Suppressor macrophage treated with lipopolysaccharide for 4 hours (primary cell): ENCODE data around the gene RPL18.
A peak's percentile ranks its signal among the peaks of the same experiment; 100 is the strongest.
"Not testable (repeated sequence)": the region's sequence is repeated elsewhere in the genome, so short reads cannot be mapped to it uniquely, and the experiment has no call there.

Source experiments
- DNase-seq: peaks from one replicate; pipeline ENCODE4 v3.0.0-alpha.2; 2020

The RPL18 gene

GRCh38 chr19:48644355-48644754, 25.4 kb upstream of the RPL18 start:
- no peak for DNase-seq

GRCh38 chr19:48642862-48643261, 23.9 kb upstream of the RPL18 start:
- DNase-seq, result no peak

GRCh38 chr19:48641850-48642249, 22.9 kb upstream of the RPL18 start:
- DNase-seq, result no peak

GRCh38 chr19:48639483-48640375, 20.8 kb upstream of the RPL18 start:
- DNase-seq, result no peak

- no peak for DNase-seq
Measured at GRCh38 chr19:48638831-48639381, 19.9 kb upstream of the RPL18 start.

- DNase-seq, result peak; percentile 87
Measured at GRCh38 chr19:48637948-48638830, 19.2 kb upstream of the RPL18 start.

- peak; percentile 97 for DNase-seq
Measured at GRCh38 chr19:48637449-48637947, 18.5 kb upstream of the RPL18 start.

GRCh38 chr19:48636859-48637448, 18.0 kb upstream of the RPL18 start, which contains the start of gene DBP:
Gene DBP (minus strand): TSS chr19:48637379. CDS start chr19:48636994, 385 bp downstream.
- DNase-seq, result no peak

- no peak for DNase-seq
Measured at GRCh38 chr19:48635966-48636858, 17.2 kb upstream of the RPL18 start.

GRCh38 chr19:48635263-48635965, 16.4 kb upstream of the RPL18 start:
- peak; percentile 75 for DNase-seq

GRCh38 chr19:48634424-48635262, 15.7 kb upstream of the RPL18 start:
- peak; percentile 92 for DNase-seq

- no peak for DNase-seq
Measured at GRCh38 chr19:48634036-48634342, 15.0 kb upstream of the RPL18 start.

GRCh38 chr19:48633148-48634035, 14.4 kb upstream of the RPL18 start:
- no peak for DNase-seq

- peak; percentile 51 for DNase-seq
Measured at GRCh38 chr19:48632692-48633147, 13.7 kb upstream of the RPL18 start.

GRCh38 chr19:48632286-48632685, 13.3 kb upstream of the RPL18 start:
- DNase-seq, result not testable (repeated sequence)

- no peak for DNase-seq
Measured at GRCh38 chr19:48631225-48631624, 12.2 kb upstream of the RPL18 start.

- DNase-seq, result no peak
Measured at GRCh38 chr19:48630296-48631063, 11.5 kb upstream of the RPL18 start.
